OCI-LY7 (cell line): ENCODE data around the gene LGI2. TPM values are rescaled to one million over a fixed set of nuclear protein-coding genes. Genes with fewer than 3 reads are reported as not detected.

Experiments
- BruUV-seq: library from RNA; stranded (reverse); fragments of 400-500 nt; replicated peaks from 2 replicates; lab custom pipeline; 2021; lab: Mats Ljungman, UMichigan
- CTCF ChIA-PET: fragments of 300-600 bp; sonication (Branson Sonifier 250); formaldehyde crosslinking; loops from one replicate; lab custom pipeline; 2022; ENCODE audit warnings: antibody characterized with exemption; ENCODE audit not compliant: unreplicated experiment; lab: Charles Lee
- POLR2A ChIA-PET: fragments of 300-600 bp; sonication (Branson Sonifier 250); formaldehyde crosslinking; loops from one replicate; lab custom pipeline; 2022; ENCODE audit warnings: antibody characterized with exemption; lab: Charles Lee
- DNase-seq: peaks from one replicate; pipeline ENCODE4 v3.0.0-alpha.2; 2015; ENCODE audit warnings: low spot score
- H2AFZ ChIP-seq: fragments of 200-600 bp; sonication (generic), shearing (Covaris generic); 2 replicates; pipeline ENCODE4 v1.6.1; 2014; ENCODE audit warnings: mild to moderate bottlenecking, antibody characterized with exemption, low read length, moderate library complexity
- H3K27ac ChIP-seq: fragments of 200-600 bp; sonication (generic); 2 replicates; pipeline ENCODE4 v1.5.1; 2014; ENCODE audit warnings: mixed run types, low read depth, mild to moderate bottlenecking, moderate library complexity, low read length, inconsistent platforms; ENCODE audit not compliant: poor library complexity, severe bottlenecking
- H3K36me3 ChIP-seq: fragments of 200-600 bp; sonication (generic); 2 replicates; pipeline ENCODE4 v1.6.1; 2014; ENCODE audit warnings: mild to moderate bottlenecking, antibody characterized with exemption, low read length, moderate library complexity, mixed read lengths; ENCODE audit not compliant: insufficient read depth
- H3K4me1 ChIP-seq: fragments of 200-600 bp; sonication (generic); 2 replicates; pipeline ENCODE4 v1.5.1; 2014; ENCODE audit warnings: mild to moderate bottlenecking, low read length; ENCODE audit not compliant: insufficient read depth, poor library complexity, severe bottlenecking
- H3K4me2 ChIP-seq: fragments of 200-600 bp; sonication (generic); 2 replicates; pipeline ENCODE4 v1.6.1; 2014; ENCODE audit warnings: mild to moderate bottlenecking, low read length
- H3K4me3 ChIP-seq: fragments of 200-600 bp; sonication (generic); 2 replicates; pipeline ENCODE4 v1.5.1; 2014; ENCODE audit warnings: mild to moderate bottlenecking, low read depth, low read length; ENCODE audit not compliant: poor library complexity, severe bottlenecking
- H3K79me2 ChIP-seq: fragments of 200-600 bp; sonication (generic); 2 replicates; pipeline ENCODE4 v1.6.1; 2016; ENCODE audit warnings: low read depth, mild to moderate bottlenecking, low read length, moderate library complexity, mixed read lengths; ENCODE audit not compliant: insufficient read depth
- H3K9me2 ChIP-seq: fragments of 200-600 bp; sonication (generic); 2 replicates; pipeline ENCODE4 v1.6.1; 2016; ENCODE audit warnings: mild to moderate bottlenecking, low read length, mixed read lengths; ENCODE audit not compliant: insufficient read depth
- H3K9me3 ChIP-seq: fragments of 200-600 bp; sonication (generic); 2 replicates; pipeline ENCODE4 v1.6.1; 2014; ENCODE audit warnings: mild to moderate bottlenecking, mixed run types, low read length, mixed read lengths
- H4K20me1 ChIP-seq: fragments of 200-600 bp; sonication (generic); 2 replicates; pipeline ENCODE4 v1.6.1; 2014; ENCODE audit warnings: mild to moderate bottlenecking, antibody characterized with exemption, low read length, moderate library complexity, mixed read lengths; ENCODE audit not compliant: insufficient read depth
- CTCF ChIP-seq: fragments of 200-600 bp; sonication (generic); conservative IDR thresholded peaks from 2 replicates; pipeline ENCODE4 v1.5.1; 2014; ENCODE audit warnings: mild to moderate bottlenecking, antibody characterized with exemption, low read length, moderate library complexity, mixed read lengths
- EZH2phosphoT487 ChIP-seq: fragments of 200-600 bp; sonication (generic); IDR thresholded peaks from 2 replicates; pipeline ENCODE4 v1.6.1; 2018; ENCODE audit warnings: low read depth, borderline replicate concordance, mild to moderate bottlenecking, mixed run types, antibody characterized with exemption, low read length, moderate library complexity, mixed read lengths
- intact Hi-C: fragments of 100-400 bp; cut with micrococcal nuclease; formaldehyde crosslinking; loops from one replicate; pipeline ENCODE4 v1.10.0; 2022; ENCODE audit not compliant: unreplicated experiment
- total RNA-seq, 2 experiments: library from RNA; depleted of rRNA in 1 of 2; stranded (reverse); fragments of >200 nt in 1 of 2; shearing (Covaris generic) in 1 of 2; gene quantifications; 2 replicates each; pipeline ENCODE4 v1.2.3, GENCODE V29; 2014 to 2022

The LGI2 gene
- total RNA-seq, 2 experiments from 2014 or later, result not detected

GRCh38 chr4:25063116-25063515 lies 32.4 kb upstream of the LGI2 start:
- no peaks in the 10 kb centered on the region for H4K20me1 ChIP-seq
- no peaks in the 10 kb centered on the region for H3K79me2 ChIP-seq
- no peaks in the 10 kb centered on the region for H3K9me2 ChIP-seq
- no peak overlapping the region for H3K27ac ChIP-seq
- no peaks in the 10 kb centered on the region for H3K36me3 ChIP-seq
- no peak for DNase-seq
- ChIA-PET CTCF (no interaction called here), POLR2A (no interaction called here)
- BruUV-seq, result no TSS peak
- no peak overlapping the region for H2AFZ ChIP-seq
- no peaks in the 10 kb centered on the region for H3K4me1 ChIP-seq
- no peaks in the 10 kb centered on the region for H3K9me3 ChIP-seq
- intact Hi-C loops, result no loop called here
- no peak overlapping the region for H3K4me3 ChIP-seq
- H3K4me2 ChIP-seq, result no peak overlapping the region
- TF ChIP-seq EZH2phosphoT487, result no peak
- TF ChIP-seq CTCF, result no peak

- Histone ChIP-seq H3K4me3 (no peak overlapping the region), H3K27ac (no peak overlapping the region), H4K20me1 (no peaks in the 10 kb centered on the region), H2AFZ (no peak overlapping the region), H3K4me1 (no peaks in the 10 kb centered on the region), H3K36me3 (no peaks in the 10 kb centered on the region), H3K9me2 (no peaks in the 10 kb centered on the region), H3K9me3 (no peaks in the 10 kb centered on the region), H3K4me2 (no peak overlapping the region), H3K79me2 (no peaks in the 10 kb centered on the region)
- TF ChIP-seq EZH2phosphoT487 (no peak), CTCF (no peak)
- no peak for DNase-seq
- ChIA-PET POLR2A (no interaction called here), CTCF (no interaction called here)
- intact Hi-C loops, result no loop called here
- BruUV-seq, result no TSS peak
Measured at GRCh38 chr4:25062098-25062497, 31.4 kb upstream of the LGI2 start.

GRCh38 chr4:25061602-25062001 lies 30.9 kb upstream of the LGI2 start:
- intact Hi-C loops, result no loop called here
- no TSS peak for BruUV-seq
- H3K4me2 ChIP-seq, result no peak overlapping the region
- no peaks in the 10 kb centered on the region for H3K36me3 ChIP-seq
- H3K9me3 ChIP-seq, result no peaks in the 10 kb centered on the region
- TF ChIP-seq CTCF, result no peak
- no peak for TF ChIP-seq EZH2phosphoT487
- H3K4me3 ChIP-seq, result no peak overlapping the region
- no peak overlapping the region for H2AFZ ChIP-seq
- no peaks in the 10 kb centered on the region for H3K79me2 ChIP-seq
- no peaks in the 10 kb centered on the region for H3K4me1 ChIP-seq
- DNase-seq, result no peak
- H3K9me2 ChIP-seq, result no peaks in the 10 kb centered on the region
- ChIA-PET POLR2A (no interaction called here), CTCF (no interaction called here)
- no peaks in the 10 kb centered on the region for H4K20me1 ChIP-seq
- no peak overlapping the region for H3K27ac ChIP-seq
